Astrocyte of the cerebellum (primary cell): ENCODE data around the gene PSMD9.

Experiments
- DNase-seq: peaks from one replicate; pipeline ENCODE4 v3.0.0-alpha.2; 2011; ENCODE audit warnings: low read depth
- H3K4me3 ChIP-seq: 2 replicates; pipeline ENCODE4 v1.5.1; 2011; ENCODE audit warnings: mild to moderate bottlenecking, low read depth, low read length, moderate library complexity
- CTCF ChIP-seq: IDR thresholded peaks from 2 replicates; pipeline ENCODE4 v1.5.1; 2012; ENCODE audit warnings: low read length, low read depth, moderate library complexity, mild to moderate bottlenecking; ENCODE audit errors: missing control alignments
- in situ Hi-C: cut with HindIII; loops from 2 replicates; pipeline ENCODE4 v1.10.0; 2017; ENCODE audit warnings: low sequenced_read_pairs

Gene PSMD9

GRCh38 chr12:121932176-121932536 is 43.6 kb downstream of the PSMD9 start:
- in situ Hi-C loops = no loop called here
- DNase-seq = no peak
- no peak for TF ChIP-seq CTCF
- H3K4me3 ChIP-seq = no peak overlapping the region

GRCh38 chr12:121932914-121933521 is 44.4 kb downstream of the PSMD9 start:
- no peak for TF ChIP-seq CTCF
- in situ Hi-C loops = no loop called here
- no peak for DNase-seq
- H3K4me3 ChIP-seq = no peak overlapping the region

GRCh38 chr12:121933522-121934308 is 45.1 kb downstream of the PSMD9 start:
- H3K4me3 ChIP-seq = no peak overlapping the region
- no peak for TF ChIP-seq CTCF
- in situ Hi-C loops = no loop called here
- DNase-seq = no peak

- DNase-seq = no peak
- in situ Hi-C loops = no loop called here
- no peak for TF ChIP-seq CTCF
- H3K4me3 ChIP-seq = no peak overlapping the region
These were observed 45.7 kb downstream of the PSMD9 start for GRCh38 chr12:121934309-121934664.

GRCh38 chr12:121937654-121938053 is 49.1 kb downstream of the PSMD9 start:
- no peak for TF ChIP-seq CTCF
- no peak overlapping the region for H3K4me3 ChIP-seq
- in situ Hi-C loops = no loop called here
- no peak for DNase-seq

GRCh38 chr12:121939186-121939585 is 50.6 kb downstream of the PSMD9 start:
- in situ Hi-C loops = no loop called here

More at GRCh38 chr12:121939186-121939585, 50.6 kb downstream of the PSMD9 start:
- no peak for DNase-seq
- TF ChIP-seq CTCF = no peak
- no peak overlapping the region for H3K4me3 ChIP-seq
